MG63 (cell line): ENCODE measurements around the gene CDSN. TPM values are rescaled to one million over a fixed set of nuclear protein-coding genes. Genes with fewer than 3 reads are reported as not detected.
"Not testable (repeated sequence)": the region's sequence is repeated elsewhere in the genome, so short reads cannot be mapped to it uniquely, and the experiment has no call there.

Source experiments
- DNase-seq: peaks from one replicate; pipeline ENCODE4 v3.0.0-alpha.2; 2020
- H3K27me3 ChIP-seq: fragments of 250-450 bp; sonication (Bioruptor Pico); 2 replicates; pipeline ENCODE4 v1.5.1; 2020; ENCODE audit warnings: mild to moderate bottlenecking, moderate library complexity
- H3K36me3 ChIP-seq: fragments of 250-450 bp; sonication (Bioruptor Pico); 2 replicates; pipeline ENCODE4 v1.5.1; 2020; ENCODE audit warnings: mild to moderate bottlenecking, moderate library complexity
- H3K4me3 ChIP-seq: fragments of 250-450 bp; sonication (Bioruptor Pico); 2 replicates; pipeline ENCODE4 v1.5.1; 2020; ENCODE audit warnings: mild to moderate bottlenecking, moderate library complexity
- H3K9me3 ChIP-seq: fragments of 250-450 bp; sonication (Bioruptor Pico); 2 replicates; pipeline ENCODE4 v1.5.1; 2020; ENCODE audit warnings: mild to moderate bottlenecking, moderate library complexity
- total RNA-seq: library from RNA; depleted of rRNA; stranded (reverse); fragments of >200 nt; shearing (Covaris generic); gene quantifications from 2 replicates; pipeline ENCODE4 v1.2.3, GENCODE V29; 2014; ENCODE audit warnings: low replicate concordance; rRNA removed

Gene CDSN, protein sequence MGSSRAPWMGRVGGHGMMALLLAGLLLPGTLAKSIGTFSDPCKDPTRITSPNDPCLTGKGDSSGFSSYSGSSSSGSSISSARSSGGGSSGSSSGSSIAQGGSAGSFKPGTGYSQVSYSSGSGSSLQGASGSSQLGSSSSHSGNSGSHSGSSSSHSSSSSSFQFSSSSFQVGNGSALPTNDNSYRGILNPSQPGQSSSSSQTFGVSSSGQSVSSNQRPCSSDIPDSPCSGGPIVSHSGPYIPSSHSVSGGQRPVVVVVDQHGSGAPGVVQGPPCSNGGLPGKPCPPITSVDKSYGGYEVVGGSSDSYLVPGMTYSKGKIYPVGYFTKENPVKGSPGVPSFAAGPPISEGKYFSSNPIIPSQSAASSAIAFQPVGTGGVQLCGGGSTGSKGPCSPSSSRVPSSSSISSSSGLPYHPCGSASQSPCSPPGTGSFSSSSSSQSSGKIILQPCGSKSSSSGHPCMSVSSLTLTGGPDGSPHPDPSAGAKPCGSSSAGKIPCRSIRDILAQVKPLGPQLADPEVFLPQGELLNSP
- total RNA-seq: not detected in 2 replicates

DNA sequence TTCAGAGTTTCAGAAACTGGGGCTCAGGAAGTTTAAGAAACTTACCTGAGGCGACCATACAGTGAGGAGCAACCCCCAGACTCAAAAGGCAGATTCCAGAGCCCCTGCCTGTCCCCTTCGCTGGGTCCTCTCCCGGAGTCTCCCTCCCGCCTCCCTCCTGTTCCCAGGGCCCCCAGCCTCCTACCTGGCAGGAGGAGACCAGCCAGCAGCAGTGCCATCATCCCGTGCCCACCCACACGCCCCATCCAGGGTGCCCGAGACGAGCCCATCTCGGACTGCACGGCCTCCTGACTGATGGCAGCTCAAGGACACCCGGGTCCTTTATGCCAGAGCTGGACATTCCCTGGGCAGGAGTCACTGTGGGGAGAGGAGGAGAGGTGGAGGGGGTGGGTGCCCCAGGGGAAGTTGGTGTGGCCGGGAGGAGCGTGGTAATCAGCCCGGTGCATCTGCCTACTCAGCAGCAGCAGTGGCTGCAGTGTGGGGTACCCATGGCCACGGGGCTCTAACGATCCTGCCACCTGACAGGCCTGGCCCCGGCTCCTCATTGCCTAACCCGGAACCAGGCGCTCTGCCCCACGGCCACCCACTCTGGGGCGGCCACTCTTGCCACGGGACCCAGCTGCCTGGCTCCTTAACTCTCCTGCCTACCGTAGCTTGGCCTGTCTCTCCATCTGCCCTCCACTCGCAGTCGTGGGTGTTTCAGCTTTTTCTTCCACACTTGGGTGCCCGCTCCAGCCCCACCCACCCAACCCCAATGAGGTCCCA lies at the start of gene CDSN:
Gene CDSN, minus strand, starts transcription at position 296 of the 765 bp plus-strand sequence. Its CDS starts 27 bp downstream, at position 269.
- no peak for DNase-seq
- Histone ChIP-seq H3K9me3 (no peaks in the 10 kb centered on the region), H3K4me3 (no peak within 1 kb of the TSS), H3K36me3 (no peaks in the 10 kb centered on the region), H3K27me3 (no peaks in the 10 kb centered on the region)

GRCh38 chr6:31169123-31169857 lies 49.0 kb upstream of the CDSN start:
- no peaks in the 10 kb centered on the region for H3K36me3 ChIP-seq
- no peaks in the 10 kb centered on the region for H3K9me3 ChIP-seq
- no peak for DNase-seq
- H3K4me3 ChIP-seq: no peak overlapping the region
- no peaks in the 10 kb centered on the region for H3K27me3 ChIP-seq

- Histone ChIP-seq H3K27me3 (no peaks in the 10 kb centered on the region), H3K9me3 (no peaks in the 10 kb centered on the region), H3K36me3 (no peaks in the 10 kb centered on the region; the same call in 1 of the 2 replicates), H3K4me3 (no peak overlapping the region)
- no peak for DNase-seq
Measured at GRCh38 chr6:31168606-31169005, 48.4 kb upstream of the CDSN start.

DNA sequence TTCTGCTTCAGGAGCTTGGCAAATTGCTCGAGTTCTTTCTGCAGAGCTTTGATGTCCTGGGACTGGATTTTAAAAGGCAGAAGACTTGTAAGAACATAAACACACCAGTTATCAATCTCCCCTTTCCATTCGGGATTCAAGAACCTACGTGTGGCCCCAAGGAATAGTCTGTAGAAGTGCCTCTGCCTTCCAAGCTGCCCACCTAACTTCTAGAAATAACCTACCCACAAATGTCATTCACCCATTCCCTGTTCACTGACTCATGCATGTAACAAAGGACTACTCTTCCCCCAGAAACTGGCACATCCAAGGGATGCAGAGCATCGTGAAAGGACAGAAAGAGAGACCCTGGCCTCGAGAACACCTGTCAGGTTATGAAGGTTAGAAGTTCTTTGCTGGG lies 45.7 kb upstream of the CDSN start:
- Histone ChIP-seq H3K9me3 (no peaks in the 10 kb centered on the region), H3K27me3 (no peaks in the 10 kb centered on the region), H3K4me3 (no peak overlapping the region), H3K36me3 (peaks cover 5% of the 10 kb centered on the region)
- no peak for DNase-seq

- DNase-seq, H3K9me3 ChIP-seq, H3K4me3 ChIP-seq, H3K36me3 ChIP-seq, H3K27me3 ChIP-seq: not testable (repeated sequence)
Measured at GRCh38 chr6:31165064-31165832, 45.0 kb upstream of the CDSN start.

GRCh38 chr6:31164475-31165063 lies 44.3 kb upstream of the CDSN start:
- not testable (repeated sequence) for H3K27me3 ChIP-seq, DNase-seq, H3K36me3 ChIP-seq, H3K9me3 ChIP-seq, H3K4me3 ChIP-seq

DNA sequence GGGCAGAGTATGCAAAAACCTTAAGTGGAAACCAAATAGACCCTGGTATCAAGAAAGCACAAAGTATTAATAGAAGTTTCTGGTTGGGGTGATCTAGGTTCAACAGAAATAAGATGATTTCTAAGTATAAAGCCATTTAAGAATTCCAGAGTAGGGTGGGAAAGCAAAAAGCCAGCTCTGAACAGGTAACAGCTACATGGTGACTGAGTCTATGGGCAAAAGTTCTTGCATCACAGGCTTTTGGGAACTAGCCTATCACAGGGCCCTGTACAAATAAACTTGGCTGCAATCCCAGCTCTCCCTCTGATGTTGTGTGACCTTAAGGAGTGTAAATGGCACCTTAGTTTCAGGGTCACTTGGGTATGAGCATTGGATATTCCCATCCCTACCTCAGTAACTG lies 43.7 kb upstream of the CDSN start:
- no peak for DNase-seq
- no peaks in the 10 kb centered on the region for H3K9me3 ChIP-seq
- H3K4me3 ChIP-seq: no peak overlapping the region
- H3K36me3 ChIP-seq: peaks cover 5% of the 10 kb centered on the region
- no peaks in the 10 kb centered on the region for H3K27me3 ChIP-seq

DNA sequence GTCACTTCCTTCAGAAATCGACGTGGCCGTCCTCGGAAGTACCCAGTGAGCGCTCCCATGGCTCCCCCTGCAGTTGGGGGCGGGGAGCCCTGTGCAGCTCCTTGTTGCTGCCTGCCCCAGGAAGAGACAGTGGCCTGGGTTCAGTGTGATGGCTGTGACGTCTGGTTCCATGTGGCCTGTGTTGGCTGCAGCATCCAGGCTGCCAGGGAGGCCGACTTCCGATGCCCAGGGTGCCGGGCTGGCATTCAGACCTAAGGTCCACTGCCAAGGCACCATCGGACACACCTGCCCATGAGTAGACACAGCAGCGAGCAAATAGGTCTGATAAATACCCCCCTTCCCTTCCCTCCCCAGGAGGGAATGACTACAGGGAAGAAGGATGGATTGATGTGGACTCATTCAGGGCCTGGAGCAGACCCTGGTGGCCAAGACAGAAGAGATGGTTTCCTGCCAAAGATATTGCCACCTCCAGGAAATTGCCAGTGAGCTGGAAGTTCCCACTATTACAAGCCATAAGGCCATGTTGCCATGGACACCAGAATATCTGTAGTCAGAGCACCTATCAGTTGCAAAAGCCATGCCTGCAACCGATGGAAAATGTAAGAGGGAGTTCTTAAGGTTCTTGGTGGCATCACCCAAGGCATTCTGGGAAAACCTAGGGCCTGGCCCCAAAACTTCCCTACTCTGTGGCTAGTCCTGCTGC lies 42.4 kb upstream of the CDSN start:
- Histone ChIP-seq H3K4me3 (no peak overlapping the region), H3K9me3 (no peaks in the 10 kb centered on the region), H3K27me3 (no peaks in the 10 kb centered on the region), H3K36me3 (peaks cover 5% of the 10 kb centered on the region)
- DNase-seq: no peak

- Histone ChIP-seq H3K36me3 (peaks cover 5% of the 10 kb centered on the region), H3K4me3 (no peak overlapping the region), H3K27me3 (no peaks in the 10 kb centered on the region), H3K9me3 (no peaks in the 10 kb centered on the region)
- no peak for DNase-seq
Measured at GRCh38 chr6:31161216-31162126, 41.2 kb upstream of the CDSN start.

DNA sequence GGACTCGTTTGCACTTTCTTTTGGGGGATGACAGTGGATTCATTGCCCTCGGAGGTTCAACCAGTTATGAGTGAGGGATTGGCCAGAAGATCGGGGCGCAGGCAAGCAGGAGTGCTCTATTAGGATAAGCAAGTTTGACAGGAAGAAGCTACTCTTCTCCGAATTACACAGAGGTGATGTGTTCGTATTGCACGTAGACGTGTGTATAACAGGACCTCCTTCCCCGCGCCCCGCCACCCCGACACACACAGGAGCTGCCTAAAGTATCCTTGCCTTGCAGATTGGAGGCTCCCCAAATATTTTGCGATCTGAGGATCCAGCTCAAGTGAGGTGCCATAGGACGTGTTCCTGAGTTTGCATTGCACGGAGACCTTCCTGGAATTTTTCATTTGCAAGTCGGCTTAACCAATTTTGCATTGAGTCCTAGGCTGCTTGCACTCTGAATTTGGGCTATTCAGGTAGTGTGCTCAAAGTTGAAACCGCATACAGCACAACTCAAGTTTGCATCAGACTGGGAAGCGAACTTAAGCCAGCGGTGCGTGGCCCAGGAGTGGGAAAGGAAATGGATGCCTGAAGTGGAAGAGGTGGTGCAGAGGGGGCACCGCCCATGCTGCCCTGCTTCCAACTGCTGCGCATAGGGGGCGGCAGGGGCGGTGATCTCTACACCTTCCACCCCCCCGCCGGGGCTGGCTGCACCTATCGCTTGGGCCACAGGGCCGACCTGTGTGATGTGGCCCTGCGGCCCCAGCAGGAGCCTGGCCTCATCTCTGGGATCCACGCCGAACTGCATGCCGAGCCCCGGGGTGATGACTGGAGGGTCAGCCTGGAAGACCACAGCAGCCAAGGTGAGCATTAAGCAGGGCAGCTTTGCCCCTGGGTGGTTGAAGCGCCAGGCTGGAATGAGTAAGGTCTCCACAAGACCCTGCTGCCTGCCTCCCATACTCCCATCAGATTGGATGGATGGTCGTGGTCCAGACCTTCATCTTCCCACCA lies 38.9 kb upstream of the CDSN start:
- peak; percentile 23 for DNase-seq
- no peaks in the 10 kb centered on the region for H3K27me3 ChIP-seq
- H3K9me3 ChIP-seq: no peaks in the 10 kb centered on the region
- peaks cover 5% of the 10 kb centered on the region for H3K36me3 ChIP-seq
- H3K4me3 ChIP-seq: peak overlapping the region; percentile 74

- peaks cover 4% of the 10 kb centered on the region for H3K36me3 ChIP-seq
- H3K27me3 ChIP-seq: no peaks in the 10 kb centered on the region
- H3K9me3 ChIP-seq: no peaks in the 10 kb centered on the region
- peak within 1 kb of the TSS; percentile 74 for H3K4me3 ChIP-seq
- DNase-seq: peak; percentile 95
Measured at GRCh38 chr6:31158140-31158862, 38.1 kb upstream of the CDSN start, which contains the start of gene TCF19. TCF19 (plus strand) TSS chr6:31158589; CDS start chr6:31159470, 881 bp downstream.

GRCh38 chr6:31157513-31158139 lies 37.4 kb upstream of the CDSN start, which contains the start of gene CCHCR1:
CCHCR1 (minus strand) TSS chr6:31157802; CDS start chr6:31157600, 202 bp downstream.
- Histone ChIP-seq H3K27me3 (no peaks in the 10 kb centered on the region), H3K9me3 (no peaks in the 10 kb centered on the region), H3K4me3 (peak within 1 kb of the TSS; percentile 74), H3K36me3 (no peaks in the 10 kb centered on the region; the same call in none of the 2 replicates)
- DNase-seq: no peak
